Esophagus squamous epithelium (tissue), 5 donors: ENCODE results near the gene GEMIN4. TPM values are rescaled to one million over a fixed set of nuclear protein-coding genes. Genes with fewer than 3 reads are reported as not detected.
"Not testable (repeated sequence)": the region's sequence is repeated elsewhere in the genome, so short reads cannot be mapped to it uniquely, and the experiment has no call there.

Experiments used
- DNase-seq: peaks from one replicate; lab custom pipeline; 2025; lab: John Stamatoyannopoulos, UW
- H3K27ac ChIP-seq, 4 donors: fragments of 200-600 bp; sonication (generic); one replicate each; pipeline ENCODE4 v1.5.1; 2016 to 2019; ENCODE audit warnings: mild to moderate bottlenecking in 1 of 4
- H3K27me3 ChIP-seq, 4 donors: fragments of 200-600 bp; sonication (generic); 1 replicate in 3 of 4; 2 replicates in 1 of 4; pipeline versions ENCODE4 v1.5.1 to v1.6.0; 2017 to 2021; ENCODE audit warnings: antibody characterized with exemption in 1 of 4
- H3K36me3 ChIP-seq, 3 donors: fragments of 200-600 bp; sonication (generic); one replicate each; pipeline ENCODE4 v1.5.1; 2016 to 2019
- H3K4me1 ChIP-seq, 3 donors: fragments of 200-600 bp; sonication (generic); one replicate each; pipeline ENCODE4 v1.5.1; 2017 to 2019
- H3K4me3 ChIP-seq, 4 donors: fragments of 200-600 bp; sonication (generic); 1 replicate in 3 of 4; 2 replicates in 1 of 4; pipeline ENCODE4 v1.5.1; 2016 to 2019; ENCODE audit warnings: mild to moderate bottlenecking in 2 of 4, moderate library complexity in 1 of 4
- H3K9me3 ChIP-seq, 3 donors: fragments of 200-600 bp; sonication (generic); one replicate each; pipeline ENCODE4 v1.5.1; 2016 to 2019
- CTCF ChIP-seq, 6 experiments: fragments of 450-650 bp in 4 of 6; fragments of 200-600 bp in 2 of 6; sonication (generic) in 2 of 6; IDR thresholded peaks; one replicate each; pipeline ENCODE4 v1.5.1; 2016 to 2019; ENCODE audit warnings: antibody characterized with exemption in 6 of 6, mild to moderate bottlenecking in 4 of 6, moderate library complexity in 4 of 6
- POLR2A ChIP-seq, 4 donors: fragments of 450-650 bp; IDR thresholded peaks; one replicate each; pipeline ENCODE4 v1.6.1; 2017; ENCODE audit warnings: antibody characterized with exemption in 4 of 4, mild to moderate bottlenecking in 4 of 4, moderate library complexity in 3 of 4
- WGBS, 2 donors: methylation state at CpG; one replicate each; pipeline ENCODE4 v1.1.5; 2018; 5-methylcytosine and 5-hydroxymethylcytosine counted together
- intact Hi-C: fragments of 100-400 bp; cut with DNase I; formaldehyde crosslinking; loops from one replicate; pipeline ENCODE4 v1.15.0; 2022
- total RNA-seq, 4 donors: library from RNA; depleted of rRNA; stranded (reverse); fragments of >200 nt; gene quantifications; one replicate each; pipeline ENCODE4 v1.1.0, GENCODE V29; 2016
- donor health status: DM: yes; HTN: yes; CAD: no.

The GEMIN4 gene
- total RNA-seq, 4 donors from 2014 or later: 16.6 to 33.0 (median 20.1) TPM

- H3K27ac ChIP-seq: no peak overlapping the region
- WGBS, 2 donors: 44 to 60% methylated on average over 1 of the region's 1 CpG
- intact Hi-C loops: no loop called here
- no peaks in the 10 kb centered on the region for H3K27me3 ChIP-seq
- TF ChIP-seq POLR2A (IDR thresholded peaks at IDR 0.05) (no peak), CTCF (IDR thresholded peaks at IDR 0.05) (peak; percentile 49 to 81 (median 72))
- peaks cover 0 to 70% (median 7%) of the 10 kb centered on the region in 3 donors for H3K36me3 ChIP-seq
- no peak for DNase-seq
- no peak overlapping the region for H3K4me3 ChIP-seq
- H3K4me1 ChIP-seq: no peaks in the 10 kb centered on the region
- no peaks in the 10 kb centered on the region for H3K9me3 ChIP-seq
These were observed 51.5 kb downstream of the GEMIN4 start for GRCh38 chr17:700504-701094.

- no peak for TF ChIP-seq CTCF (IDR thresholded peaks at IDR 0.05)
- no peak for TF ChIP-seq POLR2A (IDR thresholded peaks at IDR 0.05)
- H3K9me3 ChIP-seq: no peaks in the 10 kb centered on the region
- H3K27me3 ChIP-seq: no peaks in the 10 kb centered on the region
- intact Hi-C loops: no loop called here
- no peak for DNase-seq
- no peaks in the 10 kb centered on the region for H3K4me1 ChIP-seq
- peaks cover 0 to 78% (median 7%) of the 10 kb centered on the region in 3 donors for H3K36me3 ChIP-seq
- WGBS, 2 donors: 72 to 77% methylated on average over 7 of the region's 7 CpGs
- no peak overlapping the region for H3K27ac ChIP-seq
- H3K4me3 ChIP-seq: no peak overlapping the region
These were observed 52.7 kb downstream of the GEMIN4 start for GRCh38 chr17:699345-699744.

- H3K4me1 ChIP-seq, H3K4me3 ChIP-seq, H3K27me3 ChIP-seq, H3K27ac ChIP-seq, DNase-seq, intact Hi-C loops, H3K9me3 ChIP-seq: not testable (repeated sequence)
- WGBS, 2 donors: 87 to 92% methylated on average over 1 to 2 of the region's 2 CpGs
- peaks cover 0 to 87% (median 7%) of the 10 kb centered on the region in 3 donors for H3K36me3 ChIP-seq
These were observed 54.0 kb downstream of the GEMIN4 start for GRCh38 chr17:698096-698495.

DNA sequence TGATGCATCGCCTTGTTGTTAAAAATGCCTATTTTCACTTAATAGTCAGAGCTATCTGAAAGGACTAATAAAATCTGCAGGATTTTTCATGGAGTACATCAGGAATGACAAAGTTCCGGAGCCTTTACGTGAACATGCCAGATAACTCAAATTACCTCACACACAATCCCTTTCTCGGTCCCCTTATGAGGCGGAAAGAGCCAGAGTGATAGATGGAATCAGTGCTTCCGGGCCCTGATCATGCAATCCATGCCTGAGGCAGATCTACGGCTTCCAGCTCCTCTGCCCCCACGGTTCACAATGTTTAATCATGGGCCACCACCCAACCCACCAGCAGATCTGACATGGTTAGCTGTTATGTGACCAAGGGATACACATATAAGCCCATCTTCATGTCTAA, 54.4 kb downstream of the GEMIN4 start:
- H3K36me3 ChIP-seq: peaks cover 0 to 87% (median 7%) of the 10 kb centered on the region in 3 donors

GRCh38 chr17:696369-696768, 55.7 kb downstream of the GEMIN4 start:
- Histone ChIP-seq H3K4me3 (no peak overlapping the region), H3K36me3 (peaks cover 0 to 87% (median 5%) of the 10 kb centered on the region in 3 donors), H3K27ac (no peak overlapping the region), H3K27me3 (no peaks in the 10 kb centered on the region), H3K9me3 (no peaks in the 10 kb centered on the region), H3K4me1 (no peaks in the 10 kb centered on the region)
- WGBS, 2 donors: 82 to 83% methylated on average over 2 of the region's 2 CpGs
- DNase-seq: no peak
- intact Hi-C loops: no loop called here
- TF ChIP-seq CTCF (IDR thresholded peaks at IDR 0.05) (no peak), POLR2A (IDR thresholded peaks at IDR 0.05) (no peak)

More for the DNA sequence above, 54.4 kb downstream of the GEMIN4 start:
- H3K27ac ChIP-seq: no peak overlapping the region
- H3K27me3 ChIP-seq: no peaks in the 10 kb centered on the region
- H3K4me3 ChIP-seq: no peak overlapping the region
- 94 to 96% methylated on average over 6 to 8 of the region's 8 CpGs for WGBS, 2 donors
- no peaks in the 10 kb centered on the region for H3K4me1 ChIP-seq
- DNase-seq: no peak
- H3K9me3 ChIP-seq: no peaks in the 10 kb centered on the region
- no peak for TF ChIP-seq POLR2A (IDR thresholded peaks at IDR 0.05)
- no peak for TF ChIP-seq CTCF (IDR thresholded peaks at IDR 0.05)
- intact Hi-C loops: no loop called here

Other genes with a start within 250 kb of the GEMIN4 start
- gene VPS53, start 37.4 kb downstream of the GEMIN4 start, total RNA-seq: 10 to 100 TPM; 20.9 to 28.8 (median 27.6) TPM
- 10 to 100 TPM; 12.7 to 31.9 (median 20.9) TPM for gene TLCD3A, start 19.7 kb downstream of the GEMIN4 start, total RNA-seq
- gene GLOD4, start 30.0 kb upstream of the GEMIN4 start, total RNA-seq: 10 to 100 TPM; 37.4 to 89.2 (median 46.0) TPM
- gene MRM3, start 30.1 kb upstream of the GEMIN4 start, total RNA-seq: 10 to 100 TPM; 15.7 to 25.7 (median 18.7) TPM
- gene NXN, start 227.5 kb upstream of the GEMIN4 start, total RNA-seq: 10 to 100 TPM; 19.5 to 34.9 (median 28.7) TPM
- 10 to 100 TPM in 3 of 4 donors, 1 to 10 TPM in 1; 7.7 to 18.5 (median 11.8) TPM for gene TIMM22, start 244.9 kb upstream of the GEMIN4 start, total RNA-seq